Measurements from ENCODE around the gene RFPL1. TPM values are rescaled to one million over a fixed set of nuclear protein-coding genes. Genes with fewer than 3 reads are reported as not detected.
A peak's percentile ranks its signal among the peaks of the same experiment; 100 is the strongest.
"Not testable (repeated sequence)": the region's sequence is repeated elsewhere in the genome, so short reads cannot be mapped to it uniquely, and the experiment has no call there.

RFPL1 gene
- not detected in 2 replicates for total RNA-seq (2014; rRNA removed; shearing (Covaris generic))

DNA sequence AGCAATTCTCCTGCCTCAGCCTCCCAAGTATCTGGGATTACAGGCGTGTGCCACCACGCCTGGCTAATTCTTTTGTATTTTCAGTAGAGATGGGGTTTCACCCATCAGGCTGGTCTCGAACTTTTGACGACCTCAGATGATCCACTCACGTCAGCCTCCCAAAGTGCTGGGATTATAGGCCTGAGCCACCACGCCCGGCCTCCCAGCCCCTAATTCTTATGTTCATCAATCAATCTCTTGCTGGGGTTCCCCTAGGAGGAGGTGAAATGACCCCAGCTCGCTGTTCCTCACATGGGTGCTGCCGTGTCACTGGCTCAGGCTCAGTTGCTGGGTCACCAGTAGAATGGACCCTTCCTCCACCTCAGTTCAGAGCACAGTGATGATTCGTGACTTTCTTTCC lies at the start of gene RFPL1:
Gene RFPL1 (plus strand): TSS at position 301 of the 400 bp plus-strand sequence.
- not testable (repeated sequence) for DNase-seq (ENCODE audit: low spot score)

DNA sequence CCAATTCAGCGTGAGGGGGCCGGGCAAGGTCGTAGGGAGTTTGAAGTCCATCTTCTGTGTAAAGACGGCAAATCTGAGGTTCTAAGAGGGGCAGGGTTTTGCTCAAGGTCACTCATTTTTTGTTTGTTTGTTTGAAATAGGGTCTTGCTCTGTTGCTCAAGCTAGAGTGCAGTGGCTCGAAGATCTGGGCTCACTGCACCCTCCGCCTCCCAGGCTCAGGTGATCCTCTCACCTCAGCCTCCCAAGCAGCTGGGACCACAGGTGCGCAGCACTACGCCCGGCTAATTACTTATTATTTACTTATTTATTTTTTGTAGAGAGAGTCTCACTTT lies 49.7 kb upstream of the RFPL1 start:
- no peak for DNase-seq (ENCODE audit: low spot score)

DNA sequence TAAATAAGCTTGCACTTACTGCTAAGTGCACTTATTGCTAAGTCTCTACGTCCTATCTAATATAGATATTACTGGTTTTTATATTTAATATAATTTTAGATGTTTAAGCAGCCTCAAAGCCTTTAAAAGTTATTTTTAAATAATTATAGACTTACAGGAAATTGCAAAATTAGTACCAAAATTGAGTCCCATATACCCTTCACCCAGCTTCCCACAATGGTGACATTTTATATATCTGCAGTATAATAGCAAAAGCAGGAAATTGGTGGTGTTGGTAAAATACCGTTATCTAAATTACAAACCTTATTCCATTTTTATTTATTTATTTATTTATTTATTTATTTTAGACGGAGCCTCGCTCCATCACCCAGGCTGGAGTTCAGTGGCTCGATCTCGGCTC lies 48.1 kb upstream of the RFPL1 start:
- no peak for DNase-seq (ENCODE audit: low spot score)

DNA sequence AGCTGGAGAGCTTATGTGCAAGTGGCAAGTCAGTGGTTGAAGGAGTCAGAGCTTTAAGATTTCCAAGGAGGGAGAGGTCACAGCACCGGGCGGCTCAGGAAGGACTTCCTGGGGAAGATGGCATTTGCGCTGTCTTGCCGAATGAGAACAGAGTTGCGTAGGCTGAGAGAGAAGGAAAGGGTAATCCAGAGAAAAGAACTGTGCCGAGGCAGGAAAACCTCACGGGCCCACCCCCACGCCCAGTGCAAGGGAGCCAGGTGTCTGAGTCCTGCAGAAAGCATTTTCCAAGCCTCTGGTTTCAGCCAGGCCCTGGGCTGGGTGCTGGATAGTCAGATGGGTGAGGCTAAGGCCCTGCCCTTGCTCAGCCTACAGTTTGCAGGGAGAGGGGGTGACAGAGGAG lies 46.8 kb upstream of the RFPL1 start:
- DNase-seq (ENCODE audit: low spot score) = no peak

DNA sequence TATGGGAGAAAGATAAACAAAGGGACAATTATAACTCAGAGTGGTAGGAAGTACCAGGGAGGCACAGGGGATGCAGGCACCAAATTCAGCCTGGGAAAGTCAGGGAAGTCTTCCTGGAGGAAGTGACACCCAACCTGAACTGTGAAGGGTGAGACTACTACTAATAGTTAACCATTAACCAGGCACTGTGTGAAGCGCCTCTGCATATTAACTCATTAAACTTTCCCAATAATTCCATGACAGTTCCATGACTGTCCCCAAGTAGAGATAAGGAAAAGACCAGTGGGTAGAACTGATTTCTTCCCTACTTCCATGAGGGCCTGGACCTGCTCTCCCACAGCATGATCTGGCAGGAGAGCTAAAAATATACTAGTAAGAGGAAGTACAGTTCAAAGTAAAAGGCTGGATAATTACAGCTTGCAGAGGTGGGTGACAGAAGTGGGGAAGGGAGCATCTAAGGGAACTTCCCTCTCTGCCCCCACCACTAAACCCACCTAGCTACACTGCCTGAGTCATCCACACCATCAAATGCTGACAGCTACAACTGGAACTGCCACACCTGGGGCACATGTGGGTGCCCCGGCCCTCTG lies 45.3 kb upstream of the RFPL1 start:
- no peak for DNase-seq (ENCODE audit: low spot score)

DNA sequence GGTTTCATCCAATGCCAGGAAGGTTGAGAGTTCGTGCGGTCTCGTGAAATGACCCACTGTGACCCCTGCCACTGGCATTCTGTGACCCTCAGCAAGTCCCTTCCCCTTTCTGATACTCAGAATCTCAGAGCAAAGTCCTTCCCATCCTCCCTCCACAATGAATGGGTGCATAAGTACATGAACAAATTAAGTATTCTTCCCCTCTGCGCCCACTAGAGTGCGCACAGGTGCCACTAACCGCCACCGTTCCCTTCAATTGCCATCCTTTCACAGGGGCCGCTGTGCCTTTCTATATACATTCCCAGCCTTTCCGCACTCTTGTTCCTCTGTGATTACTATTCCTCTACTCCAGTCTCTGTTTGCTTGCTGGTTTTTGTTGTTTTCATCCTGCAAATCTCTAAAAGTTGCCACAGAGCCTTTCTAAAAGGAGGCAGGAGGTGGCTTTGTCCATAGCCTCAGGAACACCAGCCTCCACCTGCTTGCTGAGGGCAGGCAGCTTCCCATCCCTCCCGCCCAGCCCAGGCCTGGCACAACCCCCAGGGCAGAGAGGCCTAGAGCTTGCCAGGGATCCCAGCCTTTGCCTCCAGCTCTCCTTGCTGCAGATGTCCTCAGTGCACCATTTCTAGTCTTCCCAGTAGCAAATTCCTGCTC lies 43.3 kb upstream of the RFPL1 start:
- peak; percentile 60 for DNase-seq (ENCODE audit: low spot score)

DNA sequence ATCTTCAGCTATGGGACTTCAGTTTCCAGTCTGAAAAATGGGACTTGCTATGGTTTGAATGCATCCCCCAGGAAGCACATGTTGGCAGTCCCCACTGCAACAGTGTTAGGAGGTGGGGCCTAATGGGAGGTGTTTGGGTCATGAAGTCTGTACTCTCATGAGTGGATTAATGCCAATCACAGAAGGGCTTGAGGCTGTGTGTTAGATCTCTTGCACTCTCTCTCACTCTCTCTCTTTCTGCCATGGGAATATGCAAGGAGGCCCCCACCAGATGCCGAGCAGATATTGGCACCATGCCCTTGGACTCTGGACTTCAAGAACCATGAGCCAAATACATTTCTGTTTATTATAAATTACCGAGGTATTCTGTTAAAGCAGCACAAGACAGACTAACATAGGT lies 42.3 kb upstream of the RFPL1 start:
- DNase-seq (ENCODE audit: low spot score) = no peak

DNA sequence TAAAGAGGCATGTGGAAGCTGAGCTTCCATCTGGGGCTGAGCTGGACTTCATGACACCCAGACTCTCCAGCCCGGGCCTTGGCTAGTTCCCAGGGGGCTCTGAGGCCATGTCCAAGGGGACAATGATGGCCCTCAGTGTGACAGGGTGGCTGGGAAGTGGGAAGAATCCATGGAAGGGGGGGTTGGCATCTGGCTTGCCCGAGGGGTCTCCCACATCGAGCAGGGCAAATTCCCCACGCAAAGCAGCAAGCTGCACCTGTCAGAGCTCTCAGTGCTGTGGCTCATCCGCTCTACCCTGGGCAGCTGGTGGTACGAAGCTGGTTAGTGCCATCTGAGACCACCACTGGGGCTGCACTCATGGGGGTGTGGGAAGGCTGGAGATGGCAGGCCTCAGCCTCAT lies 40.6 kb upstream of the RFPL1 start:
- DNase-seq (ENCODE audit: low spot score) = no peak

DNA sequence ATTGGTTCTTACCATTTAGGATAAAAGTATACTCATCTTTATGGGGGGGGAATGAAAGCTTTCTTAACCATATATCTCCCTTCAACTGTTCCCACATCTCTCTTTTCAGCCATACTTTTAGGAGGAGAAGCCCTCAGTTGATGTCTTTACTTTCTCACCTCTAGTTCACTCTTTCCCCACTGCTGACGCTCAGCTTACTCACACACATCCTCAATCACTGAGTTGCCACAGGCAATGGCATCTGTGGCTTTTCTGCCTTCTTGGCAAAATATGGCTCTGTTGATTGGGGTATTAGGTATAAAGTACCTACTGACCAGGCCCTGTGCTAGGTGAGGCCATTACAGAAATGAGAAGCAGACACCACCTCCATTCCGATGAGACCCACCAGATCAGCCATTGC lies 37.8 kb upstream of the RFPL1 start:
- DNase-seq (ENCODE audit: low spot score) = no peak

DNA sequence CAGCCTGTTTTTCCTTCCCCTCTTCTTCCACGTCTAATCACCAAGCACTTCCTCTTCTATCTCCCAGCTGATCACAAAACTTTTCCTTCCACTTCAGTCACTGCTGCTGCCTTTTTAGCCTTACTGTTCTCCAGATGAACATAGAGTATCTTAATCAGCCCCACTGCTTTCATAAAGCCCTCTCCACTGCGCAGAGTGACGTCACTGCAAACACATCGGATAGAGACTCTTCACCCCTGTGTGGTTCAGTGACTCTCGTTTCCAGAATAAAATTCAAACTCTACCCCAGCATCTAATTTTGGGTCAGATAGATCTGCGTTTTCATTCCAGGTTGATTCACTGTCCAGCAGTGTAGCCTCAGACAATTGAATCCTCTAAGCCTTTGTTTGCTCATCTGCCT lies 36.8 kb upstream of the RFPL1 start:
- not testable (repeated sequence) for DNase-seq (ENCODE audit: low spot score)

DNA sequence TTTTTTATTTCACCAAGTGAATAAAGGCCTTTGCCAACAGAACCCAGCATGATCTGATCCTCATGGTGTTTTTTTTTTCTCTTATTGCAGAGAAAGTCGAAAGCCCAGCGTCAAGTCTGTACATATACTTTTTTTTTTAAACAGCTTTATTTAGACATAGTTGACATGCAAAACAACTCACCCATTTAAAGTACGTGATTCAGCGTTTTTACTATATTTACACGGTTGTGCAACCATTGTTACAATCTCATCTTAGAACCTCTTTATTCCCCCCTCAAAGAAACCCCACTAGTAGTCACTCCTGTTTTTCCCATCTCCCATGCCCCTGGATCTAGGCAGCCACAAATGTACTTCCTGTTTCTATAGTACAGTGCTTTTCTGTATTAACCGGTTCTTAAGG lies 29.4 kb upstream of the RFPL1 start:
- DNase-seq (ENCODE audit: low spot score) = no peak

DNA sequence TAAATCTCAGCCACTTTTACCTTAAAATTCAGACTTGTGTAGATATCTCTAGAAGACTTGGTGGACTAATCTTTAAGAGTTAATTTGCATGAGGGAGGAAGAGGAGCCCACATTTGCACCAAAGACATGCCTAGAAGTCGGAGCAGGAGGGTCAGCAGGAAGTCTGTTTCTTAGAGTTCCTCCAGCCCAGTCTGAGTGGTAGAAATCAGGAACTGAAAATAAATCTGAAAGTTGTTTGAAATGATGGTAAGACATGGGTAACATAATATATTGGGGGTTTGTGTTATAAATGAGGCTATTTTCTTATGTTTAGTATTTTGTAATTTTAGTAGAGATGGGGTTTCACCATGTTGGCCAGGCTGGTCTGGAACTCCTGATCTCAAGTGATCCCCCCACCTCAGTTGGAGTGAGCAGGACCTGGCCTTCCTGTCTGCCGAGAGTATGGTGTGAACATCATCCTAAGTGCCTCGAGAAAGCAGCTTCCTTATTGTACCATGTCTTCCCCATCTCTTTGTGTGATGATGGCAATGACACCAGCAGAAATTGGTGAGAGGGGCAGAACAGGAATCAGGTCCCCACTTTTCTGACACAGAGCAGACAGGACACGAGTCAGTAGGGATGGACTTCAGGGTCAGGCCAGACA lies 26.7 kb upstream of the RFPL1 start:
- DNase-seq (ENCODE audit: low spot score) = not testable (repeated sequence)

DNA sequence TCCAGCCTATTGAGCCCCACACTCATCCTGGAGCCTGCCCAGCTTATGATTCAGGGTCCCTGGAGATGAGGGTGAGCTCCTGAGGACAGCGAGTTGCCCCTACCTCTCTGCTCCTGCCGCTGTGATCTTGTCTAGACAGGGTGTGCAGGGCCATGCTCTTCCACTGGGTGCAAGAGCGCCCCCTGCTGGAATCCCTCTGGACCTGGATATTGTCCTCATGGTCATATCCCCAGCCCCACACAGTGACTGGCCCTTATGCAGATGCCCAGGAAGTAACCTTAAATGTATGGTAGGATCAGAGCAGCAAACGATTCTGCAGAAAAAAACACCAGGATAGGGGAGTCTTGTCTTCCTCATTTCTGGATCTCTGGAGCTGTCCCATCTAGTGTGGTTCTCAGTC lies 25.6 kb upstream of the RFPL1 start:
- not testable (repeated sequence) for DNase-seq (ENCODE audit: low spot score)

DNA sequence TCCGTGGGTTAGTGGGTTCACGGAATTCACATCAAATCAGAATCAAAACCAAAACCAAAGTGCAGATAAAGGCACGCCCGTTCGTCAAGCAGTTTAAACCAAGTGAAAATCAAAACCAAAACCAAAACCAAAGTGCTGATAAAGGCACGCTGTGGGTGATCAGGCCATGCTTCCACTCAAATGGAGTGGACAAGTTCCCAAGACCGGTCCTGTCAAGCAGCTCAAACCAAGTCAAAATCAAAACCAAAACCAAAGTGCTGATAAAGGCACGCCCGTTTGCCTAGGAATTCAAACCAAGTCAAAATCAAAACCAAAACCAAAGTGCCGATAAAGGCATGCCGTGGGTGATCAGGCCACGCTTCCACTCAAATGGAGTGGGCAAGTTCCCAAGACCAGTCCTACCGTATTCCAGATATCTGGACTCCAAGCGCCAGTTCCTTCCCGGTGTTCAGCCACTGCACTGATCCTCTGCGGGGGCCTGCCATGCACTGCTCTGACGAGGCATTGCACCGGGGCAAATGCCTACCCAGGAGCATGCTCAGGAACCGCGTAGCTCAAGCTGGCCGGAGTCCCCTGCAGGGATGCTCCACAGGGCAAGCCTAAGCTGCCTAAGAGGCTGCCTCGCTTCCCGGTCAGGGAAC lies 23.3 kb upstream of the RFPL1 start:
- peak; percentile 36 for DNase-seq (ENCODE audit: low spot score)

DNA sequence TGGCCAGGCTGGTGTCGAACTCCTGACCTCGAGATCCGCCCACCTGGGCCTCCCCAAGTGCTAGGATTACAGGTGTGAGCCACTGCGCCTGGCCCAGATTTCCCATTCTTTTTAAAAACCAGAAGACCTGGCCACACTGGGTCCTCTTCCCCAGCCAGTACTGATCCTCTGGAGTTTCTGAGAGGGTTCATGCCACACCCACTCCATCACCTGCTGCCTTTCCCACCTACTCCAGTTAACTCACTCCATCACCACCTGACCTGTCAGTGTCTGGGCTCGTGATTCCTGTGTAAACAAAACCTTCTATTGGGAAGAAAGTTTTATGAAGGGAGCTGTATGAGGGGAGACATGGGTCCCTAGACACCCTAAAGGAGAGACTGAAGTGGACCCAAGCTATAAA lies 19.7 kb upstream of the RFPL1 start:
- not testable (repeated sequence) for DNase-seq (ENCODE audit: low spot score)

DNA sequence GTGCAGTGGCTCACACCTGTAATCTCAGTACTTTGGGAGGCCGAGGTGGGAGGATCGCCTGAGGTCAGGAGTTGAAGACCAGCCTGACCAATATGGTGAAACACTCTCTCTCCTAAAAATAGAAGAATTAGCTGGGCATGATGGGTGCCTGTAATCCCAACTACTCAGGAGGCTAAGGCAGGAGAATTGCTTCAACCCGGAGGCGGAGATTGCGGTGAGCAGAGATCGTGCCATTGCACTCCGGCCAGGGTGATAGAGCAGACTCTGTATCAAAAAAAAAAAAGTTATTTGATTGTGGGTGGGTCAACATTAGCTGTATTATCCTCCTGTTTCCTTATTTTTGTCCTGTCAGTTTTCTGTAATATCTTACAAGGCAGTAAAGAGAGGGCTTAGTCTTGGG lies 11.9 kb upstream of the RFPL1 start:
- no peak for DNase-seq (ENCODE audit: low spot score)

DNA sequence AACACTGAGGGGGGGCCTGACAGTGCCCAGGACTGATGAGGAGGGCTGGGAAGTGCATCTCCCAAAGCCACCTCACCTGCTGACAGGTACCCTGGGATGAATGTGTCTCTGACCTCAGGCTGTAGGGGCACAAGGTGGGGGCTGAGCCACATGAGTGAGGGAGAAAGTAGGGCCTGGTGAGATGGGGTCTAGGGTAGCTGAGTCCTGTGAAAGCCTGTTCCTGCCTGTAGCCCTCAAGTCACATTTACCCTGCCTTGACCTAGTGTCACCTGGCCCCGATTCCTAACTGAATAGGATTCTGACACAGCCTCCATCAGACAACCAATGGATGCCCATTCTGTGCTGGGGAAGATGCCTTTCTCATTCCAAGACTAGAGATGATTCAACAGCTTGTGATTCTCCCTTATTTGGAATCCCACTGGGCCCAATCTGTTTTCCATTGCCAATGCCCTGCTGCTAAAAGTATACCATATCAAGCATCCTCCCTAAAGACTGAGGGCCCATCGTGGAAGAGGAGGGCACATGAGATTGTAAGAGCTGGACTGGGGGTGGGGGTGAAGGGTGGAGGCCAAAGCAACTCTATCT lies 11.1 kb upstream of the RFPL1 start:
- DNase-seq (ENCODE audit: low spot score) = no peak

DNA sequence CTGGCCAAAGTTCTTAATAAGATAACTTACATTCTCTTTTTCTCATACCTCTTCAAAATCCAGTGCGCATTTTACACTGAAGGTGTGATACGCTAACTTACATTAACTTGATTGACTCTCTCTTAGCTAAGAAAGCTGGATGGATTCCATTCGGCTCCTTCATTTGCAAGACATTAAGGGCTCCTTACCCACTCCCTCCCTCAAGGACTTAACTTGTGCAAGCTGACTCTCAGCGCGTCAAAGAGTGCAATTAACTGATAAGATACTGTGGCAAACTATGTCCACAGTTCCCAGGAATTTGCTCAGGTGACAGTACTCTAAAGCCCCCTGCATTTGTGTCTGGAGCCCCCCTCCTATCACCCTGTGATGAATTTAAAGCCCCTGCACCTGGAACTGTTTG lies 6.4 kb upstream of the RFPL1 start:
- no peak for DNase-seq (ENCODE audit: low spot score)

DNA sequence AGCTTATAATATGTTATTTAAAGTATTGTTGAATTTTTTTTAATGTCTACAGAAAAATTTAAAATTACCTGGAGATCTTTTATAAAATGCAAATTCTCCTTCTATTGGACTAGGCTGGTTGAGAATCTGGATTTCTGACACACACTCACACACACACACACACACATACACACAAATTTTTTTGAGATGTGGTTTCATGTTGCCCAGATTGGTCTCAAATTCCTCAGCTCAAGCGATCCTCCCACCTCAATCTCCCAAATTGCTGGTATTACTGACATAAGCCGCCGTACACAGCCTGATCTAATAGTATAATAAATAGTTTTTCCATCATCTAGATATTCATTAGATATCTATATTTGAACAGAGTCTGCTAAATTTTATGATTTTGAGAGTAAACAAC lies 4.5 kb upstream of the RFPL1 start:
- no peak for DNase-seq (ENCODE audit: low spot score)

DNA sequence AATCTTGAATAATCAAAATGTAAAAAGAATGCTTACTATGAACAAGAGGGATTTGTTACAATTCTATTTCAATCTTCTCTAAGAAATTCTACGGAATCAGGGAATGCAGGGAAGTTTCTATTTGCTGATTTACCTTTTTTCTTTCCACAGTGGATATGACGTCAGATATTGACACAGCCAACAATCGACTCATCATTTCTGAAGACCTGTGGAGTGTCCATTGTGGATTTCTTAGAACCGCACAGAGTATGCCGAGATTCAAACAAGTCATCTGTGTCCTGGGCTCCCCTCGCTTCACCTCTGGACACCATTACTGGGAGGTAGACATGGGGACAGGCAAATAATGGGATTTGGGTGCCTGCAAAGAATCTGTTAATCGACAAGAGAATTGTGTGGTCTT lies 4.1 kb upstream of the RFPL1 start:
- DNase-seq (ENCODE audit: low spot score) = no peak

DNA sequence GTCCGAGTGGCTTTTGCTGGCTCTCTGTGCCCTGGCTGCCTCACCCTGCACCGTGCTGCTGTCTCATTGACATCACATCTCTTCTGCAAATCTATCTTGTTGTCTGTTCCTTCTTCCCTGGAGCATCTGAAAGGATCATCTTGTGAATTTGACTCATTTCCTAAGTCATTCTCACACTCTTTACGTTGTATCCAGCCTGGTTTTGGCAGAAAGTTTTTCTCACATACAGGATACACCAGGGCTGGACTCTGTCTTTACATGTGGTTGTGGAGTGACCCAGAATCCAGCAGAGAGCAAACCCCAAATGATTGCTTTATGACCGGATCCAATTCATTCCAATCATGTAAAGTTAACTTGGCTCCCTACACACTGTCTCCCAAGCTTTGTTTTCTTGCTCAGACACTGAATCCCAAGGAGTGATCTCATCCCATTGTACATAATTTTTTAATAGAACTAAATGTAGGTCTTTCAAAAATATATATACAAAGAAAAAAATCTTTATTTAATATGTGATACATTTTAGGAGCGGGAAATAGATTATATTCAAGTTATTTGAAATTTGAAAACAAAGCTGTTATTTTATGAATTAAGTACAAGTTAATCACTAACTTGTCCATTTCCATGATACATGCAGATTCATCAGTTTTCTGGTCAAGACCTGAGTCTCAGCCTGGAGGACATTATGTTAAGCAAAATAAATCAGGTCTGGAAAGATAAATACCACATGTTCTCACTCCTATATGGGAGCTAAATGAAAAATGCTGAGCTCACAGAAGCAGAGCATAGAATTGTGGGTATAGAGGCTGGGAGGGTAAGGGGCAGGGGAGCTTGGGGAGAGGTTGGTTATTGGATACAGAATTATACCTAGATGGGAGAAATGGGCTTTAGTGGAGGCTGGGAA lies 2.9 kb upstream of the RFPL1 start:
- DNase-seq (ENCODE audit: low spot score) = no peak

DNA sequence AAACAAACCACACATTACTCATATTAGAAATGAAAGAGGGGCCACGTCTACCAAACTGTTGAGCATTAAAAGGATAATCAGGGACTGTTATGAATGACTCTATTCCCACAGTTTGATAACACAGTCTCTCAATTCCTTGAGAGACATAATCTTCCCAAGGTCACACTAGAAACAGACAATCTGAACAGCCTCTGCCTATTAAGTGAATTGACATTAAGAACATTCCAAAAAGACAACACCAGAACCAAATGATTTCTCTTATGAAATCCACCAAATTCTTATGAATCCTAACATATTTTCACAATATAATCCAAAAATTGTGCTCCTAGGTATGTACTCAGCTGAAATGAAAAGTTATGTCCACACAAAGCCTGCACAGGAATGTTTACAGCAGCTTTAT lies 4.6 kb downstream of the RFPL1 start:
- no peak for DNase-seq (ENCODE audit: low spot score)
